H9 (cell line): Measurements from ENCODE around the gene TNKS2. TPM values are rescaled to one million over a fixed set of nuclear protein-coding genes. Genes with fewer than 3 reads are reported as not detected.

Experiments used
- DNase-seq: peaks from one replicate; pipeline ENCODE4 v3.0.0-alpha.2; 2017
- H2AFZ ChIP-seq: one replicate; pipeline ENCODE4 v1.6.1; 2013; ENCODE audit warnings: mild to moderate bottlenecking, low read length, control low read depth, moderate library complexity
- H2AK5ac ChIP-seq: 2 replicates; pipeline ENCODE4 v1.6.1; 2013; ENCODE audit warnings: low read length, control low read depth, mixed read lengths; ENCODE audit not compliant: insufficient read length
- H2BK120ac ChIP-seq: one replicate; pipeline ENCODE4 v1.6.1; 2013; ENCODE audit warnings: low read depth, mild to moderate bottlenecking, low read length, control low read depth, inconsistent platforms; ENCODE audit not compliant: poor library complexity, severe bottlenecking
- H2BK12ac ChIP-seq: 2 replicates; pipeline ENCODE4 v1.6.1; 2013; ENCODE audit warnings: low read length, control low read depth, mixed read lengths, low read depth; ENCODE audit not compliant: insufficient read length
- H2BK15ac ChIP-seq: 2 replicates; pipeline ENCODE4 v1.6.1; 2013; ENCODE audit warnings: low read depth, low read length, control low read depth
- H2BK20ac ChIP-seq: one replicate; pipeline ENCODE4 v1.6.1; 2013; ENCODE audit warnings: low read depth, mild to moderate bottlenecking, low read length, control low read depth, inconsistent platforms; ENCODE audit not compliant: poor library complexity, severe bottlenecking
- H2BK5ac ChIP-seq: 2 replicates; pipeline ENCODE4 v1.6.1; 2013; ENCODE audit warnings: low read length, control low read depth, mixed read lengths; ENCODE audit not compliant: insufficient read length
- H3K14ac ChIP-seq: 2 replicates; pipeline ENCODE4 v1.6.1; 2013; ENCODE audit warnings: low read length, control low read depth; ENCODE audit not compliant: insufficient read depth
- H3K18ac ChIP-seq: 2 replicates; pipeline ENCODE4 v1.6.1; 2013; ENCODE audit warnings: low read depth, mild to moderate bottlenecking, mixed read lengths, low read length, control low read depth; ENCODE audit not compliant: insufficient read length
- H3K23ac ChIP-seq: 2 replicates; pipeline ENCODE4 v1.6.1; 2013; ENCODE audit warnings: low read length, control low read depth, mixed read lengths, low read depth; ENCODE audit not compliant: insufficient read length
- H3K23me2 ChIP-seq: 2 replicates; pipeline ENCODE4 v1.6.1; 2013; ENCODE audit warnings: low read depth, mild to moderate bottlenecking, mixed read lengths, low read length, control low read depth; ENCODE audit not compliant: insufficient read length, poor library complexity, severe bottlenecking
- H3K27ac ChIP-seq: 2 replicates; pipeline ENCODE4 v1.5.1; 2013; ENCODE audit warnings: low read length, control low read depth, mixed read lengths, low read depth; ENCODE audit not compliant: insufficient read length
- H3K27me3 ChIP-seq: 2 replicates; pipeline ENCODE4 v1.6.1; 2013; ENCODE audit warnings: low read length, control low read depth, inconsistent platforms; ENCODE audit not compliant: insufficient read depth
- H3K4ac ChIP-seq: 2 replicates; pipeline ENCODE4 v1.6.1; 2013; ENCODE audit warnings: low read depth, mild to moderate bottlenecking, control low read depth, inconsistent platforms, low read length, moderate library complexity
- H3K4me1 ChIP-seq: 2 replicates; pipeline ENCODE4 v1.6.1; 2013; ENCODE audit warnings: low read length, control low read depth, inconsistent platforms; ENCODE audit not compliant: insufficient read depth
- H3K4me2 ChIP-seq: 2 replicates; pipeline ENCODE4 v1.6.1; 2013; ENCODE audit warnings: low read length, control low read depth, mixed read lengths; ENCODE audit not compliant: insufficient read length, insufficient read depth
- H3K56ac ChIP-seq: 2 replicates; pipeline ENCODE4 v1.6.1; 2013; ENCODE audit warnings: low read depth, mild to moderate bottlenecking, mixed read lengths, low read length, control low read depth; ENCODE audit not compliant: insufficient read length
- H3K79me1 ChIP-seq: 2 replicates; pipeline ENCODE4 v1.6.1; 2013; ENCODE audit warnings: low read depth, mild to moderate bottlenecking, moderate library complexity, low read length, control low read depth, inconsistent platforms; ENCODE audit not compliant: insufficient read depth, poor library complexity, severe bottlenecking
- H3K79me2 ChIP-seq: 2 replicates; pipeline ENCODE4 v1.6.1; 2013; ENCODE audit warnings: low read length, control low read depth, inconsistent platforms; ENCODE audit not compliant: insufficient read depth
- H3K9ac ChIP-seq: 2 replicates; pipeline ENCODE4 v1.6.1; 2013; ENCODE audit warnings: low read length, control low read depth, mixed read lengths; ENCODE audit not compliant: insufficient read length; ENCODE audit errors: extremely low read depth
- H3K9me3 ChIP-seq: one replicate; pipeline ENCODE4 v1.6.1; 2013; ENCODE audit warnings: low read depth, low read length, inconsistent platforms; ENCODE audit not compliant: control insufficient read depth
- H3T11ph ChIP-seq: one replicate; pipeline ENCODE4 v1.6.1; 2013; ENCODE audit warnings: mild to moderate bottlenecking, low read length, control low read depth, inconsistent platforms
- H4K20me1 ChIP-seq: one replicate; pipeline ENCODE4 v1.6.1; 2013; ENCODE audit not compliant: control insufficient read depth, insufficient read length, insufficient read depth
- H4K5ac ChIP-seq: 2 replicates; pipeline ENCODE4 v1.6.1; 2013; ENCODE audit warnings: low read depth, mild to moderate bottlenecking, mixed read lengths, low read length, control low read depth; ENCODE audit not compliant: insufficient read length
- H4K8ac ChIP-seq: replicated peaks from 2 replicates; pipeline ENCODE4 v1.6.1; 2013; ENCODE audit warnings: low read length, control low read depth, mixed read lengths, low read depth; ENCODE audit not compliant: insufficient read length
- H4K91ac ChIP-seq: 2 replicates; pipeline ENCODE4 v1.6.1; 2013; ENCODE audit warnings: low read depth, mild to moderate bottlenecking, moderate library complexity, mixed read lengths, low read length, control low read depth; ENCODE audit not compliant: insufficient read length
- H3K27ac Mint-ChIP-seq, 3 experiments: 2 replicates in 2 of 3; 3 replicates in 1 of 3; pipeline ENCODE4 v1.8.0; 2020 to 2021; ENCODE audit warnings: mixed read lengths in 3 of 3, mild to moderate bottlenecking in 1 of 3, moderate library complexity in 1 of 3
- H3K27me3 Mint-ChIP-seq: 2 replicates; pipeline ENCODE4 v1.8.0; 2021; ENCODE audit warnings: low read depth, mild to moderate bottlenecking, moderate library complexity, mixed read lengths
- H3K36me3 Mint-ChIP-seq, 3 experiments: 2 replicates in 2 of 3; 3 replicates in 1 of 3; pipeline ENCODE4 v1.8.0; 2020 to 2021; ENCODE audit warnings: low read depth in 3 of 3, mixed read lengths in 3 of 3; ENCODE audit not compliant: insufficient read depth in 1 of 3
- H3K4me1 Mint-ChIP-seq, 2 experiments: 2 replicates each; pipeline ENCODE4 v1.8.0; 2020; ENCODE audit warnings: mixed read lengths in 2 of 2
- H3K4me3 Mint-ChIP-seq, 2 experiments: 2 replicates in 1 of 2; 3 replicates in 1 of 2; pipeline ENCODE4 v1.8.0; 2020 to 2021; ENCODE audit warnings: mild to moderate bottlenecking in 2 of 2, mixed read lengths in 2 of 2, moderate library complexity in 1 of 2
- H3K9me3 Mint-ChIP-seq, 2 experiments: 2 replicates in 1 of 2; 3 replicates in 1 of 2; pipeline ENCODE4 v1.8.0; 2020; ENCODE audit warnings: mild to moderate bottlenecking in 2 of 2, mixed read lengths in 2 of 2, moderate library complexity in 1 of 2
- WGBS: extraction: QIAGEN DNeasy Blood & Tissue Kit; methylation state at CpG from one replicate; pipeline ENCODE4 v1.1.7; 2013; ENCODE audit warnings: missing lambda C conversion rate, low lambda C conversion rate, mixed read lengths; ENCODE audit not compliant: insufficient read length; ENCODE audit errors: extremely low coverage; 5-methylcytosine and 5-hydroxymethylcytosine counted together
- total RNA-seq: library from RNA; stranded (reverse); gene quantifications from 2 replicates; pipeline ENCODE4 v1.2.1, GENCODE V29; 2021
- TF ChIP-seq, protein P1 (sequence below): fragments of 200-600 bp; sonication (generic); conservative IDR thresholded peaks from 3 replicates; pipeline ENCODE4 v1.8.0; 2021; ENCODE audit warnings: antibody characterized with exemption, mild to moderate bottlenecking

TNKS2 gene
- total RNA-seq, 1 experiment from 2014 or later = 58.9 TPM

DNA sequence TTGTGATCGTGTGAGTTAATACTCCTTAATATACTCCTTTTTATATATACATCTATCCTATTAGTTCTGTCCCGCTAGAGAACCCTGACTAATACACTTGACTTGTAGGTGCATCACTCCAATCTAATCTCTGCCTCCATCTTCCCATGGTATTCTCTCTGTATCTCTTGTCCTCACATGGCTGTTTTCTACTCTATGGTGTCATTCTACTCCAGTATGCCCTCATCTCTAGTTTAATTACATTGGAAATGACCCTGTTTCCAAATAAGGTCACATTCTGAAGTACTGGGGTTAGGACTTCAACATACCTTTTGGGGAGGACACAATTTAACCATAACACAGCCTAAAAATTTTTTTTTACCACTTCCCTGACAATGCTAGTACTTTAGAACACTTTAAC lies 25.8 kb upstream of the TNKS2 start:
- Histone ChIP-seq H3K23ac (no peak overlapping the region), H3K18ac (no peak overlapping the region), H3T11ph (no peak overlapping the region), H2BK12ac (no peak overlapping the region), H2BK5ac (no peak overlapping the region), H2BK20ac (no peak overlapping the region), H4K8ac (no peak overlapping the region), H4K91ac (no peak overlapping the region), H4K20me1 (no peaks in the 10 kb centered on the region), H3K4ac (no peak overlapping the region), H3K23me2 (no peaks in the 10 kb centered on the region), H2AK5ac (no peak overlapping the region), H2AFZ (no peak overlapping the region), H2BK15ac (no peak overlapping the region), H3K9ac (no peak overlapping the region), H3K27ac (no peak overlapping the region), H3K79me1 (no peaks in the 10 kb centered on the region), H3K4me1 (no peaks in the 10 kb centered on the region), H2BK120ac (no peak overlapping the region), H3K14ac (no peak overlapping the region), H4K5ac (no peak overlapping the region), H3K79me2 (no peaks in the 10 kb centered on the region), H3K56ac (no peak overlapping the region), H3K27me3 (no peaks in the 10 kb centered on the region), H3K9me3 (no peaks in the 10 kb centered on the region), H3K4me2 (no peak overlapping the region)
- WGBS = no CpG with 5 or more reads among the region's 2 CpGs
- Mint-ChIP-seq H3K36me3 (peaks cover 0 to 1% (median 0%) of the 10 kb centered on the region in 3 experiments; a peak in 1 of 7 replicates), H3K4me3 (no peak overlapping the region), H3K9me3 (peaks cover 5 to 6% of the 10 kb centered on the region in 2 experiments), H3K27ac (no peak overlapping the region), H3K4me1 (peaks cover 3% of the 10 kb centered on the region in 2 experiments; a peak in 2 of 4 replicates), H3K27me3 (no peaks in the 10 kb centered on the region)
- DNase-seq = no peak
- TF ChIP-seq, protein P1, sequence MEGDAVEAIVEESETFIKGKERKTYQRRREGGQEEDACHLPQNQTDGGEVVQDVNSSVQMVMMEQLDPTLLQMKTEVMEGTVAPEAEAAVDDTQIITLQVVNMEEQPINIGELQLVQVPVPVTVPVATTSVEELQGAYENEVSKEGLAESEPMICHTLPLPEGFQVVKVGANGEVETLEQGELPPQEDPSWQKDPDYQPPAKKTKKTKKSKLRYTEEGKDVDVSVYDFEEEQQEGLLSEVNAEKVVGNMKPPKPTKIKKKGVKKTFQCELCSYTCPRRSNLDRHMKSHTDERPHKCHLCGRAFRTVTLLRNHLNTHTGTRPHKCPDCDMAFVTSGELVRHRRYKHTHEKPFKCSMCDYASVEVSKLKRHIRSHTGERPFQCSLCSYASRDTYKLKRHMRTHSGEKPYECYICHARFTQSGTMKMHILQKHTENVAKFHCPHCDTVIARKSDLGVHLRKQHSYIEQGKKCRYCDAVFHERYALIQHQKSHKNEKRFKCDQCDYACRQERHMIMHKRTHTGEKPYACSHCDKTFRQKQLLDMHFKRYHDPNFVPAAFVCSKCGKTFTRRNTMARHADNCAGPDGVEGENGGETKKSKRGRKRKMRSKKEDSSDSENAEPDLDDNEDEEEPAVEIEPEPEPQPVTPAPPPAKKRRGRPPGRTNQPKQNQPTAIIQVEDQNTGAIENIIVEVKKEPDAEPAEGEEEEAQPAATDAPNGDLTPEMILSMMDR = no peak
